KBM-7 (cell line): Measurements from ENCODE around the gene INPP5B.
A peak's percentile ranks its signal among the peaks of the same experiment; 100 is the strongest.
"Not testable (repeated sequence)": the region's sequence is repeated elsewhere in the genome, so short reads cannot be mapped to it uniquely, and the experiment has no call there.

Experiments used
- DNase-seq: peaks from one replicate; pipeline ENCODE4 v3.0.0-alpha.2; 2015
- in situ Hi-C: fragments of 300-500 bp; cut with MboI; formaldehyde crosslinking; loops from 2 replicates; pipeline ENCODE4 v1.14.3; 2020; ENCODE audit warnings: low sequenced_read_pairs, low pct_unique_long_range_greater_than_20kb, mixed read lengths

The INPP5B gene

DNA sequence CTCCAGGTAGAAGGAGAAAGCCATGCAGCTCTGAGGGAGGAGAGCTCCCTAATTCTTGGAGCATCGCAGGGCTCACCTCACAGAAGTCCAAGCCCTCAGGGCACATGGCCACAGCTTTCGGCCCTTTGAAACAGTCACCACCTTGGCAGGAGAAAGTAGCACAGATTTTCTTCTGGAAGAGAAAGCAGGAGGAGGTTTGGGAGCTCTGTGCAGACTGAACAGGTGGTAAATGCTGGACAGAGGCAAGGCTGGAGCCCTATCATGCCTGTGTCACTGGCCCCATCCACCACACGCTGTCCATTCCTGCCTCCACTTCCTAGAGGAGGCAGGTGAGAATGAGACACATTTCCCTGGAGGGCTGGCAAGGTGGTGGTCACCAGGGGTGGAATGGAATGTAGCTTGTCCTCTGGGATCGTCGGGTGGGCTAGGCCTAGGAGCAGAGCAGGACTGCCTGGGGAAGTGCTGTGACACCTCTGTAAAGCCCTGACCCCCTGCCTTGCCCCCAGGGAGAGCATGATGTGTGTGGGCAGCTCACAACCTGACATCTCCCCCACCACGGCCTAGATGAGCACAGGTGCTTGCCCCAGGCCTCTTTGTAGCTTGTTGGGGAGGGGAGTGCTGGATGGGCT, 2.8 kb upstream of the INPP5B start:
- DNase-seq = no peak
- in situ Hi-C loops = no loop called here

DNA sequence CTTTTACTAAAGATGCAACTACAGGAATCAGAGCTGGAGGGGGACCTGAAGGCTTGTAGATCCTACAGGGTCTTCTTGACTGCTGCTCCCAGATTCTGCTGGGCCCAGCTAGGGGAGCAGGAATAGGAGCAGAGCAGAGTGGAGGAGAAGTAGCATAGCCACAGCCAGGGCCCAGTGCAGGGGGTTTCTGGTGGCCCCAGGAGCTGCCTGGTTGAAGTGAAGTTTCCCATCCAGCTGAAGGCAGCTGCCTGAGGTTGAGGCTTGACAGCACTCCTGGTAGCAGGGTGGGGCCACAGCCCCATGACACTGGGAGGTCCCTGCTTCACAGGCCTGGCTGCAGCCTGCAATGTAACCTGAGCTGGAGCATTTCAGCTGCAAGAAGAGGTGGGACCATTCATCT, 2.0 kb upstream of the INPP5B start:
- in situ Hi-C loops = no loop called here

DNA sequence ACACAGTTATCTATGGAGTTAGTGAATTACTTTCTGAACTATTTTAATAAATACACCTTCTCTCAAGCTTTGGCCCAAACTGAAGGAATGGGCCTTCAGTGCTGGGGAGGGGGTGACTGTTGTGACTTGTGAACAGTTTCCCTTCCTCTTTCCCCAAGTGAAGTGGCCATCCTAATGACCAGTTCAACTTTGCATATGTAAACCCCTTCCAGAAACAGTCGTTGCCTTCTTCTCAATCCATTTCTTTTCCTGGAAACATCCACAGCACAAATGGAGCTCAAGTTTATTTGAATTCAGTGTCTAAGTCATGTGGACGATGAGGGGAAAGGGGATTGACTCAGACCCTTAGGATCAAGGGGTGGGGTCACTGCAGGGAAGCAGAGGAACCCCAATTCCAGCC, 1.3 kb upstream of the INPP5B start:
- DNase-seq = no peak
- in situ Hi-C loops = no loop called here

More for the DNA sequence above, 2.0 kb upstream of the INPP5B start:
- no peak for DNase-seq

DNA sequence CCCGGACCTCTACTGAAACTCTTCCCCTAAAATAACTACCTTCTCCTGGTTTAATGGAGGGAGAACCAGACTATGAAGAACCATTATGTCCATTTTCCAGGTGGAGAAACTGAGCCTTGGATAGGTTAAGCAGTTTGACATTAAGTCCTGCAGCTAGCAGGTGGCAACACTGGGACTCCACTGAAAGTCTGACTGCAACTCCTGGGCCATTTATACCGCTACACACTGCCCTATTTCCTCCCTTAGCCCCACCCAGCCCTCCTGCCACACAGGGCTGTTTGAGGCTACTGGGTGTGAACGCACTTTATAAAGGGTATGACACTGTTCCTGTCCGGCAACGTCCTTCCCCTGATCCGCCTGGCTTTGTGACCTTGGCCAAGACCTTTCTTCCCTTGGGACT, 511 bp upstream of the INPP5B start:
- in situ Hi-C loops = no loop called here
- no peak for DNase-seq

DNA sequence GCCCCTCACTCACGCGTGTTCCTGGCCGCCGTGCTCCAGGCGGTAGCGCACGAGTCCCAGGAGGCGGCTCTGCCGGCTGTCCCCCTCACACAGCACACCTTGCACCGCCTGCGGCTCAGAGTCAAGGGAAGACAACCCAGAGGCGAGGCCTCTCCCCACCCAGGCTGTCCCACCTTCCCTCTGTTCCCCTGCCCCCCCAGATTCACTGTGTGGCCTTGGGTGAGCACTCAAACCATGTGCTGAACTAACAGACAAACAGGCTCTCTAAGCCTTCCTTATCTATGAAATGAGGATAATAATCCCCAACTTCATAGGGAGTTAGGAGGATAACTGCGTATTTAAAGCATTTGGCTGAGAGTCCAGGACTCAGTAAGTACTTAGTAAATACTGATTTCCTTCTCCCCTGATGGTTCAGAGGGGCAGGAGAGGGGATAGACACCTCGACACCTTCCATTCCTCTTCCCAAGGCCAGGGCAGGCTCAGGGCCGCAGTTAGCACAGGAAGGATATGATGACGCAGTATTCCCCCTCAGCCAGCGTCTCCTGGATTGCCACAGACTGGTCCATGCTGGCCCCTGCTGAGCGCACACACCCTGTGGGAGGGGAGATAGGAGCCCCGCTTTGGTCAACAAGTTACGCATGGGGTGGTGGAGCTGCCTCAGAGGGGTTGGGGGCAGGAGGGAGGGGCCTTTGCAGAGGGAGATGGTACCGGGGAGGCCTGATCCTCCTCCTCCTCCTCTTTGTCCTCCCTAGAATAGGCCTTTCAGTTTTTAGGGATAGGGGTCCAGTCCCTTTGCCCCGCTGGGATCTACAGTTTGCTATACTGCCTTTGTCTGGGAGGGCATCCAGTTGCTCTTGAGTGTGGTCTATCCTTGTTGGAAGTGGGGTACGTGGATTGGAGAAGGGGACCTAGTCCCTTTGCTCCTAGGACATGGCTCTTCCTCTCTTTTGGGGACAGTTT, 830 bp downstream of the INPP5B start:
- peak; percentile 67 for DNase-seq
- in situ Hi-C loops = no loop called here

DNA sequence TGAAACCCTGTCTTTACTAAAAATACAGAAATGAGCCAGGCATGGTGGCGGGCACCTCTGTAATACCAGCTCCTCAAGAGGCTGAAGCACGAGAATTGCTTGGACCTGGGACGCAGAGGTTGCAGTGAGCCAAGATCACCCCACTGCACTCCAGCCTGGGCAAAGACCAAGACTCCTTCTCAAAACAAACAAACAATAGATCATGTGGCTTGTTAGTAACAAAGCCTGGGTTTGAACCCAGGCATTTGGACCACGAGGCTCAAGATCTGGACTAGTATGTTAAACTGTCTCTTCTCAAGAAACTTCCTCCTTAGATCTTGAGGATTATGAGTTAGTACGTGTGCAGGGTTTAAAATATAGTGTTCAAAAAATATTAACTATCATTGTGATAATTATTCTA, 1.6 kb downstream of the INPP5B start:
- no peak for DNase-seq
- in situ Hi-C loops = no loop called here

DNA sequence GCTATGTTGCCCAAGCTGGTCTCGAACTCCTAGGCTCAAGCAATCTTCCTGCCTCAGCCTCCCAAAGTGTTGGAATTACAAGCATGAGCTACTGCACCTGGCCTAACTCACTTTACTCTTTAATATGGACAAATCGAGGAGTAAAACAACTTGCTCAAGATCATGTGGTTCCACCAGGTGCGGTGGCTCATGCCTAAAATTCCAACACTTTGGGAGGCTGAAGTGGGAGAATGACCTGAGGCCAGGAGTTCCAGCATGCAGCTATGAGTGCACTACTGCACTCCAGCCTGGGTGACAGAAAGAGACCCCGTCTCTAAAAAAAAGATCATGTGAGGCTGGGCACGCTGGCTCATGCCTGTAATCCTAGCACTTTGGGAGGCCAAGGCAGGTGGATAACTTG, 2.0 kb downstream of the INPP5B start:
- DNase-seq = no peak
- in situ Hi-C loops = no loop called here

DNA sequence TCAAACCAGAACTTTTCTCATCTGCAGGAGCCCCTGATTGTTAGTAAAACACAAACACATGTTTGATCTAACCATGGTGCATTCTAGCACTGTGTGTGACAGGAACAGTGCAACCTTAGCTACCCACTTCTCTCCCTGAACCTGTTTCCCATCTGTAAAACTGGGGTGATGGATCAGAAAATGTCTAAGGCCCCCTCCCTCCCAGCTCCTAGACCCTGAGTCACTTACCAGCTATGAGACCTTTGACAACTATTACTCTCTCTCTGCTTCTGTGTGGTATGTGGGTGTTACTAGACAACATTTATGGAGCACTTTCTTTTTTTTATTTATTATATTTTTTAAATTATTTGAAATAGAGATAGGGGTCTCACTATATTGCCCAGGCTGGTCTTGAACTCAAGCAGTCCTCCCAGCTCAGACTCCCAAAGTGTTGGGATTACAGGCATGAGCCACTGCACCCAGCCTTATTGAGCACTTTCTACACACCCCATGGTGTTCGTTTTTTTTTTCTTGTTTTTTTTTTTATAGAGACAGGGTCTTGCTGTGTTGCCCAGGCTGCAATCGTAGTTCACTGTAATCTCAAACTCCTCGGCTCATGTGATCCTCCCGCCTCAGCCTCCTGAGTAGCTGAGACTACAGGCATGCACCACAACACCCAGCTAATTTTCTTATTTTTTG, 2.6 kb downstream of the INPP5B start:
- in situ Hi-C loops = no loop called here
- DNase-seq = no peak

DNA sequence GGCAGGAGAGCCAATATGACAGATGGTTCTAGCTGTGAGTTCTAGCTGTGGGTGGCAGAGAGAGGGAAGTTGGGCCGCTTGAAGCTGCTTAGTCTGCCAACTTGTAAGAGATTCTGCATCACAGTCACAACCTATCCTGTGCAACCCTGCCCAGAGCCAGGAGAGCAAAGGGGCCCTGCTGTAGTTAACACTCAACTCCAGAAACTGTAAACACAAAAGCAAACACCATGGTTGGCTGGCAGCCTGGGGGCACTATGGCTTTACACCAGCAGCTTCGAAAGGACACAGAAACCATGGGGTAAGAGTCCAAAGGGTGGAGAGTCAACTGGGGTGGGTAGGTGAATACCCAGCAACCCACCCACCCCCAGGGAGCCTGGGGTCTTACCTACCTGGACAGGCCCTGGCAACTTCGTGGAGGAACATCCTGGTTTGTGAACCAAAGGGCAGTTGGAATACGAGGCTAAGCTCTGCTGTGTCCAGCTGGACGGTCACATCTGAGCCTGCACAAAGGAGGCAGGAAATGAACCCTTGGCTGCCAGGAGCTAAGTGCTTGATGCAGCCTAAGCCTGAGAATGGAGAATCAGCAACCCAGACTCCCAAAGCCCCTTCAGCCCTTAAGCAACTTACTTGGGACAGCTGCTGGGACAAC, 6.4 kb downstream of the INPP5B start:
- DNase-seq = no peak
- in situ Hi-C loops = no loop called here

DNA sequence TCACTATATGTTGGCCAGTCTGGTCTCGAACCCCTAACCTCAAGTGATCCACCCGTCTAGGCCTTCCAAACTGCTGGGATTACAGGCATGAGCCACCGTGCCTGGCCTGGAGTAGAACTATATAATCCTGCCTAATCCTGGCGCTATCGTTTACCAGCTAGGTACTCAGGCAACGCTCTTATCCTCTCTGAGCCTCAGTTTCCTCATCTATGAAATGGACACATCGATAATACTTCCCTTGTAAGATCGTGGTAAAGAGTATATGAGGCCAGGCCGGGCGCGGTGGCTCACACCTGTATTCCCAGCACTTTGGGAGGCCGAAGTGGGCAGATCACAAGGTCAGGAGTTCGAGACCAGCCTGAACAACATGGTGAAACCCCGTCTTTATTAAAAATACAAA, 10.1 kb downstream of the INPP5B start:
- DNase-seq, in situ Hi-C loops: not testable (repeated sequence)

DNA sequence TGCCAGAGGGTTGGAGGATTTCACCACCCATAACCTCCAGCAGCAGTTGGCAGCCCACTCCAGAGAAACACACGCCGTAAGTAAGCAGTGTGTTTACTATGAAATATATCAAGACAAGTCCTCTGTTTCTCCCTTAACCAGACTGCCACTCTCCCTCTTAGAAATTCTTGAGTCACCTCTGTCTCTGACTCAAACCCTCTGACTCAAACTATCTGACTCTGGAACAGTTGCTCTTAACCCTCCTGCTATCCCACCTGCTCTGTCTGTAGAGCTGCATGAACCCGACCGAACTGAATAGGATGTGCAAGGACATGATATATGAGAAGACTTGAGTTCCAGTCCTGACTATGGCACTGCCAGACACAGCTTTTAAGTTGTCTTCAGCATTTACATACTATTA, 14.1 kb downstream of the INPP5B start:
- in situ Hi-C loops = no loop called here
- DNase-seq = no peak

DNA sequence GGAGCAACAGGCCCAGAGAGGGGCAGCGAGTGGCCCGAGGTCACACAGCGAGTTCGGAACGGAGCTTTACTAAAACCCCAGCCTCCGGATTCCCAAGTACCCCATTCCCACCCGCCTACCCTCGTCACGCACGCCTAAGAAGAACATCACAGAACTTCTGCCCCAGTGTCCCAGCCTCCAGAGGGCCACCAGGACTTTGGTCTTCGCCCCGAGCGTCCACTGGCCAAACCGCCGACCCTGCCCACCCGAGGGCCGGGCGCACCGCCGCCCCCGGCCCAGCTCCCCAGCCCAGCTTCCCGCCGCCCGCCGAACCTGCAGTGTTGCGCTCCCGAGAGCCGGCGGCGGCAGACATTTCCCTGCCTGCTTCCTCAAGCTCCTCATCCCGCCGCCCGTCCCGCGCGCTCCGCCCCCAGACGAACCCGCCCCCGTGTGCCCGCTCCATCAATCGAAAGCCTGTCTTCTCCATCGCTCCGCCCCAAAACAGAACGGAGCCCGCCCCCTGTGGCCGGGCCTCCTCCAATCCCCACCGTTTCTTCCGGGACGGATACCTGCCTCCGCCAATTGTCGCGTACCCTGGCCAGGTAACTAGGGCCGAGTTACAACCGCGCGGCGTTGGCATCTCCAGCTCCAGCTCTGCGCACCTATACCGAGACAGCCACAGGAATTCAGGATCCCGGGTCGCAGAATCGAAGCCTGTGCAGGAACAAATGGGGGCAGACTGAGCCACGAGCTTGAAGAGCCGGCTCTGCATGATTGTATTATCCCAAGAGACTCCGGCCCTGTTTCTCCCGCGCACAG, 15.3 kb downstream of the INPP5B start:
- DNase-seq = peak; percentile 97
- in situ Hi-C loops = no loop called here

DNA sequence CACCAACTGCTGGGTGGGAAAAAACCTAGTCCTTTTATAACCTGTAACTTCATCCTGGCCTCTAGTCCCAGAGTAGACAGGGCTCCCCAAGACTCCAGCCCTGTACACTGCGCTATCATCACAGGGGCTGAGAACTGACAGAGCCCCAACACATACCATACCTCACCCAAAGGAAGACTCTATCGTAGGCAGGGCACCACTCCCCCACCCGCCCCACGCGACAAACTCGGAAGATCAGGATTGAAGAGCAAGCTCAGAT, 15.8 kb downstream of the INPP5B start:
- no peak for DNase-seq
- in situ Hi-C loops = no loop called here

DNA sequence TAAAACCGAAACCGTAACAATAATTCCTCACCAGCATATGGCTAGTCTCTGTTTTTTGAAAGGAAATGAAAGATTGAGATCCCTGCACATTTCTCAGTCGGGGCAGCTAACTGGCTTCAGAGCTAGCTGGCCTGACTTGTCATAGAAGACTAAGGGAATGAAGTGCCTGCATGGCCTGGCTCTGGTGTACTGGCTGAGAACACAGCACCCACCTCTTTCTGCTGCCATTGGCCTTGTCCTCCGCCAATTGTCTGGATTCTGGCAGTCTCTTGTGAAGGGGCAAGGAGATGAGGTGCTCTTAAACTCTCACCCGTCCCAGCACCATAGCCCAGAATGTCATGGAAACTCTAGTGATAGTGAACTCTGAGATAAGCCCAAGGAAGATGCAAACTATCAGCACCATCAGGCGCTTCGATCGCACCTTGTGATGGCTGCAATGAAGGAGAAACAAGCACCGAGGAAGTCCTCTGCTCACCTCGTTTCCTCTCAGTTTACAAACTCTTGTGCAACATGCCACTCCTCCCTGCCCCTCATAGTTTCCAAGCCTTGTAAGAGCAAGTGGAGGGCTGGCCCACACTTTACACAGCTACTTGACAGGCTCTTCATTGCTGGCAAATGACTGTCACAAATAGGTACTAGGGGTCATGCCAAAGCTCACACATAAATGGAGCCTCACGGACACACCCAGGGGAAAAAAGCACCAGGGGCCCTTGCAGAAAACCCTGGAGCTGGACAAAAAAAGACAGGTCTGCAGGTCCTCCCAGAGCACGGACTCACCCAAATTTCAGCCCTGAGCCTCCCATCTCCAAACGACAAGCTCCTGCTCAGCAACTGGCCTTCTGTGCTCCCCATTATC, 16.4 kb downstream of the INPP5B start:
- in situ Hi-C loops = no loop called here
- peak; percentile 53 for DNase-seq

DNA sequence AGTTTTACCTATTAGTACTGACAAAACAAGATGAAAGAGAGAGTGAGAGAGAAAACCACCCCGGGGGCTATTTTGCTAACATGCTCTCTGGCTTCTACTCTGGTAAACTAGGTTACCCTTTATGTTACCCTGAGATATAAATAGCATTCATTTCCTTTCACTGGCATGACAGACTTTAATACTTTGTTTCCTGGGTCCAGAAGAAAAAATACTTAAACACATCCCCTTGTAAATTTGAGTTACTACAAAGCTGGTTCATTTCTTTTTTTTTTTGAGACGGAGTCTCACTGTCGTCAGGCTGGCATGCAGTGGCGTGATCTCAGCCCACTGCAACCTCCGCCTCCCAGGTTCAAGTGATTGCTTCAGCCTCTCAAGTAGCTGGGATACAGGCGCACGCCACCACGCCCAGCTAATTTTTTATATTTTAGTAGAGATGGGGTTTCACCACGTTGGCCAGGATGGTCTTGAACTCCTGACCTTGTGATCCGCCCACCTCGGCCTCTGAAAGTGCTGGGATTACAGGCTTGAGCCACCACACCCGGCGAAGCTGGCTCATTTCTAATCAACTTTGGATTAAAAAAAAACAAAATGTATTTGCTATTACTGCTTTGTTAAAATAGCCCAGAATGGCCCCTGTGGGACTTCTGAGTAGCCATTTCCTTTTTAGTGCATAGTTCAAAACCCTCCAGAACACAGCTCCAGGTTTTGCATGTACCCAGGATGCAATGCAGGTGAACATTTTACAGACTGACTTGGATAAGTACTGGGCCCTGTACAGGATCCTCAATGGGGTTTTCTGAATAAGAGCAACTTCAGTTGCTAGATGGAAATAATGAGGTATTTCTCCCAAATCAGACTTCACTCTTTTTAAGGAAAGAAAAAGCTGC, 20.6 kb downstream of the INPP5B start:
- in situ Hi-C loops = no loop called here
- DNase-seq = no peak

DNA sequence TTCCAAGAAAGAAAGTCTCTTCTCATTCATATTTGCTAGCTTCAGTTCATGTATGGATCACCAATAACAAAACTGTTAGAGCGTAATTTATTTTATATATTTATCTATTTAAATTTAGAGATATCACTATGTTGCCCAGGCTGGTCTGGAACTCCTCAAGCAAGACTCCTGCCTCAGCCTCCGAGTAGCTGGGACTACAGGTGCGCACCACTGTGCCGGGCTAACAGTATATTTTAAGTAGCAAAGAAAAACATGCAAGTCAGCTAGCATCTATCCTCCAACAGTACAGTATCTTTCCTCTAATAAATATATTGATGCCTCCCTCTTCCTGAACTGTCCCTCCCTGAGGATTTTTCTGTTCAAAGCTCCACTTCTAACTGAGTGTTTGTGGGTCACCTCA, 21.5 kb downstream of the INPP5B start:
- in situ Hi-C loops = no loop called here
- DNase-seq = no peak

DNA sequence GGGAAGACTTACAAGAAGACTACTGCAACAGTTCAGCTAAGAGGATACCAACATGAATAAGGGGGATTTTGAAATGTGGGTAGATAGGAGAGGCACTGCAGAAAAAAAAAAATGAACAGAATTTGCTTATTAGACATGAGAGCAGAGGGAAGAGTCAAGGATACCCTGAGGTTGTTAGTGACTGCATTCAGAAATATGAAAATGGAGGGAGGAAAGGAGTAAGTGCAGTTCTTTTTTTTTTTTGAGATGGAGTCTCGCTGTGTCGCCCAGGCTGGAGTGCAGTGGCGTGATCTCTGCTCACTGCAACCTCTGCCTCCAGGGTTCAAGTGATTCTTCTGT, 23.3 kb downstream of the INPP5B start:
- in situ Hi-C loops = no loop called here
- DNase-seq = no peak
